IMR-90 (cell line): Measurements from ENCODE around the gene YBX1. TPM values are rescaled to one million over a fixed set of nuclear protein-coding genes. Genes with fewer than 3 reads are reported as not detected.

Source experiments
- ATAC-seq: fragments of 200-7000 bp; cut with Tn5 transposase; 2 replicates; pipeline ENCODE4 v1.9.1; 2020; ENCODE audit warnings: low read depth, mild to moderate bottlenecking, moderate library complexity
- BruUV-seq: library from RNA; stranded (reverse); fragments of 400-500 nt; replicated peaks from 2 replicates; lab custom pipeline; 2021; lab: Mats Ljungman, UMichigan
- CTCF ChIA-PET: fragments of 300-600 bp; formaldehyde crosslinking; extraction: SDS; loops from one replicate; lab custom pipeline; 2021; ENCODE audit warnings: antibody characterized with exemption; lab: Yijun Ruan, JAX
- POLR2A ChIA-PET: fragments of 300-600 bp; sonication (Branson Sonifier 250); formaldehyde crosslinking; loops from one replicate; lab custom pipeline; 2022; ENCODE audit warnings: antibody characterized with exemption; ENCODE audit not compliant: unreplicated experiment; lab: Charles Lee
- DNase-seq: peaks from one replicate; pipeline ENCODE4 v3.0.0; 2013
- H2AFZ ChIP-seq: replicated peaks from 2 replicates; pipeline ENCODE3; 2013; ENCODE audit warnings: low read length, mild to moderate bottlenecking; ENCODE audit not compliant: poor library complexity
- H2AK5ac ChIP-seq: 2 replicates; pipeline ENCODE4 v1.6.1; 2013; ENCODE audit warnings: low read depth, low read length, inconsistent platforms
- H2AK9ac ChIP-seq: replicated peaks from 2 replicates; pipeline ENCODE3; 2013; ENCODE audit warnings: mild to moderate bottlenecking, low read depth, low read length, moderate library complexity; ENCODE audit not compliant: poor library complexity
- H2BK120ac ChIP-seq: 2 replicates; pipeline ENCODE4 v1.6.1; 2013; ENCODE audit warnings: low read depth, low read length, inconsistent platforms
- H2BK15ac ChIP-seq: 3 replicates; pipeline ENCODE4 v1.6.1; 2013; ENCODE audit warnings: low read depth, low read length, inconsistent platforms
- H2BK20ac ChIP-seq: 2 replicates; pipeline ENCODE4 v1.6.1; 2013; ENCODE audit warnings: low read depth, mild to moderate bottlenecking, inconsistent platforms, low read length, moderate library complexity
- H2BK5ac ChIP-seq: 2 replicates; pipeline ENCODE4 v1.6.1; 2013; ENCODE audit warnings: mild to moderate bottlenecking, low read depth, low read length, inconsistent platforms; ENCODE audit not compliant: poor library complexity, severe bottlenecking
- H3K14ac ChIP-seq: replicated peaks from 2 replicates; pipeline ENCODE4 v1.6.1; 2013; ENCODE audit warnings: low read depth, low read length, inconsistent platforms
- H3K18ac ChIP-seq: 2 replicates; pipeline ENCODE4 v1.6.1; 2013; ENCODE audit warnings: low read depth, low read length, control low read depth
- H3K23ac ChIP-seq: 2 replicates; pipeline ENCODE4 v1.6.1; 2013; ENCODE audit warnings: low read depth, low read length, inconsistent platforms
- H3K27ac ChIP-seq: 2 replicates; pipeline ENCODE4 v1.5.1; 2013; ENCODE audit warnings: mild to moderate bottlenecking, control low read depth, low read length; ENCODE audit not compliant: insufficient read depth
- H3K27me3 ChIP-seq: 2 replicates; pipeline ENCODE4 v1.6.1; 2013; ENCODE audit warnings: low read length; ENCODE audit not compliant: control insufficient read depth, insufficient read depth
- H3K36me3 ChIP-seq: 2 replicates; pipeline ENCODE4 v1.6.1; 2013; ENCODE audit warnings: low read length, mixed read lengths; ENCODE audit not compliant: control insufficient read depth, insufficient read depth
- H3K4ac ChIP-seq: 2 replicates; pipeline ENCODE4 v1.6.1; 2013; ENCODE audit warnings: low read depth, low read length, inconsistent platforms
- H3K4me1 ChIP-seq: 2 replicates; pipeline ENCODE4 v1.6.1; 2013; ENCODE audit warnings: low read length, mixed read lengths; ENCODE audit not compliant: control insufficient read depth, insufficient read depth
- H3K4me2 ChIP-seq: 2 replicates; pipeline ENCODE4 v1.6.1; 2013; ENCODE audit warnings: low read depth, mild to moderate bottlenecking, control low read depth, low read length, moderate library complexity
- H3K4me3 ChIP-seq: 2 replicates; pipeline ENCODE4 v1.5.1; 2013; ENCODE audit warnings: low read depth, mild to moderate bottlenecking, control low read depth, low read length, moderate library complexity; ENCODE audit not compliant: insufficient read depth
- H3K56ac ChIP-seq: 2 replicates; pipeline ENCODE4 v1.6.1; 2013; ENCODE audit warnings: low read length, inconsistent platforms; ENCODE audit not compliant: insufficient read depth; ENCODE audit errors: extremely low read depth
- H3K79me1 ChIP-seq, 2 experiments: 2 replicates each; pipeline ENCODE4 v1.6.1; 2013; ENCODE audit warnings: low read length in 2 of 2, inconsistent platforms in 1 of 2, low read depth in 1 of 2
- H3K9ac ChIP-seq: 2 replicates; pipeline ENCODE4 v1.6.1; 2013; ENCODE audit warnings: low read depth, low read length, control low read depth
- H3K9me1 ChIP-seq: 2 replicates; pipeline ENCODE4 v1.6.1; 2013; ENCODE audit warnings: low read length, inconsistent platforms; ENCODE audit not compliant: insufficient read depth
- H3K9me3 ChIP-seq: 2 replicates; pipeline ENCODE4 v1.6.1; 2013; ENCODE audit warnings: low read length; ENCODE audit not compliant: control insufficient read depth, insufficient read depth
- H4K20me1 ChIP-seq: 2 replicates; pipeline ENCODE4 v1.6.1; 2013; ENCODE audit warnings: low read length, inconsistent platforms; ENCODE audit not compliant: insufficient read depth
- H4K5ac ChIP-seq: 2 replicates; pipeline ENCODE4 v1.6.1; 2013; ENCODE audit warnings: mild to moderate bottlenecking, low read depth, low read length, control low read depth
- H4K8ac ChIP-seq, 2 experiments: 2 replicates each; pipeline ENCODE4 v1.6.1; 2013; ENCODE audit warnings: low read depth in 2 of 2, low read length in 2 of 2, control low read depth in 1 of 2, inconsistent platforms in 1 of 2
- H4K91ac ChIP-seq: 2 replicates; pipeline ENCODE4 v1.6.1; 2013; ENCODE audit warnings: low read depth, low read length, inconsistent platforms; ENCODE audit not compliant: insufficient read depth
- BHLHE40 ChIP-seq: fragments of 150-350 bp; IDR thresholded peaks from 2 replicates; pipeline ENCODE4 v1.6.1; 2016; ENCODE audit warnings: mild to moderate bottlenecking, low read depth, low read length
- CEBPB ChIP-seq: IDR thresholded peaks from 2 replicates; pipeline ENCODE4 v1.6.1; 2012; ENCODE audit warnings: low read depth, low read length, improper control_type of control experiment
- ELK1 ChIP-seq: fragments of 150-350 bp; IDR thresholded peaks from 2 replicates; pipeline ENCODE4 v1.6.1; 2016; ENCODE audit warnings: low read depth, mild to moderate bottlenecking, low read length, moderate library complexity, borderline replicate concordance
- FOS ChIP-seq: fragments of 150-350 bp; IDR thresholded peaks from 2 replicates; pipeline ENCODE4 v1.6.1; 2016; ENCODE audit warnings: low read depth, low read length
- MAFK ChIP-seq: IDR thresholded peaks from 2 replicates; pipeline ENCODE4 v1.6.1; 2012; ENCODE audit warnings: low read depth, low read length, improper control_type of control experiment
- RCOR1 ChIP-seq: IDR thresholded peaks from 2 replicates; pipeline ENCODE4 v1.6.1; 2012; ENCODE audit warnings: mild to moderate bottlenecking, low read length, improper control_type of control experiment; ENCODE audit not compliant: insufficient replicate concordance
- RFX5 ChIP-seq: IDR thresholded peaks from 2 replicates; pipeline ENCODE4 v1.8.0; 2012; ENCODE audit warnings: low read depth, mild to moderate bottlenecking, low read length, moderate library complexity
- WGBS, 2 experiments: methylation state at CpG; one replicate each; pipeline versions ENCODE4 v1.1.5 to v1.1.7; 2013; ENCODE audit warnings: missing lambda C conversion rate in 2 of 2; ENCODE audit not compliant: insufficient read length in 1 of 2; ENCODE audit errors: extremely low coverage in 2 of 2; 5-methylcytosine and 5-hydroxymethylcytosine counted together
- dilution Hi-C: fragments of 300-500 bp; cut with HindIII; formaldehyde crosslinking; loops from one replicate; pipeline ENCODE4 v1.14.3; 2018; ENCODE audit warnings: low sequenced_read_pairs; ENCODE audit not compliant: unreplicated experiment
- in situ Hi-C: fragments of 300-500 bp; cut with MboI; formaldehyde crosslinking; loops from 3 replicates; pipeline ENCODE4 v1.14.3; 2019; ENCODE audit warnings: low sequenced_read_pairs, inconsistent platforms, mixed read lengths
- intact Hi-C: fragments of 100-400 bp; cut with micrococcal nuclease; formaldehyde crosslinking; loops from 2 replicates; pipeline ENCODE4 v1.10.0; 2022
- polyA plus RNA-seq, 3 experiments: library from polyadenylated mRNA; depleted of rRNA; stranded (reverse); fragments of >200 nt; gene quantifications; 2 replicates each; pipeline ENCODE4 v1.2.3, GENCODE V29; 2012; ENCODE audit warnings: low replicate concordance in 1 of 3
- total RNA-seq: library from RNA; depleted of rRNA; stranded (reverse); fragments of >200 nt; gene quantifications from 2 replicates; pipeline ENCODE4 v1.2.3, GENCODE V29; 2012

YBX1 gene
- total and polyA plus RNA-seq, 2 of the 4 experiments (the other 2 are of a cell fraction), result 605 to 843 TPM

DNA sequence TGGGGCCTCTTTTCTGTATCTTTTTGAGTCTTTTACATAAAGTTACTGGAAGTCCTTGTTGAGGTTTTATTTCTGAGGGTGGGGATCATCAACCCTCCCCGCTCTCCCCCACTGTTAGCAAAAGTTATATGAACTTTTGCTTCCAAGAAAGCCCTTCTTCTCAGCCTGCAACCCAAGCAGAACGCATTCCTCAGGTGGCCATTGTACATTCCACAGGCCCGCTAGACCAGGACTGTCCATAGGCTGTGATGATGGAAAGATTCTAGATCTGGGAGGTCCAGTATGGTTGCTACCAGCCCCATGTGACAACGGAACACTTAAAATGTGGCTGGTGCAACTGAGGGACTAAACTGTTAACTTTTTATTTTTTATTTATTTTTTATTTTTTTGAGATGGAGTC lies 11.8 kb upstream of the YBX1 start:
- H3K9me1 ChIP-seq, result no peaks in the 10 kb centered on the region
- H2BK20ac ChIP-seq, result no peak overlapping the region
- no peak overlapping the region for H3K4ac ChIP-seq
- H3K9me3 ChIP-seq, result no peaks in the 10 kb centered on the region
- dilution Hi-C loops, result no loop called here
- TF ChIP-seq CEBPB (no peak), RFX5 (no peak), MAFK (no peak), FOS (no peak), ELK1 (no peak), BHLHE40 (no peak), RCOR1 (no peak)
- intact Hi-C loops, result no loop called here
- in situ Hi-C loops, result no loop called here
- H3K18ac ChIP-seq, result no peak overlapping the region
- H2BK120ac ChIP-seq, result no peak overlapping the region
- no peaks in the 10 kb centered on the region for H4K20me1 ChIP-seq
- WGBS, 2 experiments, result no CpG with 5 or more reads among the region's 4 CpGs
- no peak overlapping the region for H3K23ac ChIP-seq
- CTCF ChIA-PET, result no interaction called here
- ATAC-seq (no peak), DNase-seq (no peak)
- H4K91ac ChIP-seq, result no peak overlapping the region
- POLR2A ChIA-PET, result no interaction called here
- no peak overlapping the region for H3K9ac ChIP-seq
- H3K4me3 ChIP-seq, result no peak overlapping the region
- no peak overlapping the region for H2AK5ac ChIP-seq
- no peak overlapping the region for H4K5ac ChIP-seq
- H3K27ac ChIP-seq, result no peak overlapping the region
- H2BK15ac ChIP-seq, result no peak overlapping the region
- H3K4me1 ChIP-seq, result no peaks in the 10 kb centered on the region
- no peak overlapping the region for H2AFZ ChIP-seq
- no peak overlapping the region for H3K4me2 ChIP-seq
- no peak overlapping the region for H2AK9ac ChIP-seq
- no peak overlapping the region for H3K56ac ChIP-seq
- H3K79me1 ChIP-seq, result no peaks in the 10 kb centered on the region
- no peak overlapping the region for H4K8ac ChIP-seq
- BruUV-seq, result no TSS peak
- peaks cover 21% of the 10 kb centered on the region for H3K36me3 ChIP-seq
- H2BK5ac ChIP-seq, result no peak overlapping the region
- H3K14ac ChIP-seq, result no peak overlapping the region
- H3K27me3 ChIP-seq, result no peaks in the 10 kb centered on the region
